GM12864 (cell line): ENCODE measurements around the gene KCNJ9.

Source experiments
- DNase-seq: peaks from one replicate; pipeline ENCODE4 v3.0.0-alpha.2; 2011; ENCODE audit warnings: low read depth
- H3K4me3 ChIP-seq: 2 replicates; pipeline ENCODE4 v1.5.1; 2011; ENCODE audit warnings: mild to moderate bottlenecking, low read depth, low read length, control low read depth
- CTCF ChIP-seq: IDR thresholded peaks from 2 replicates; pipeline ENCODE4 v1.5.1; 2011; ENCODE audit warnings: low read depth, mild to moderate bottlenecking, moderate library complexity, low read length, control low read depth, inconsistent platforms; ENCODE audit errors: missing control alignments

KCNJ9 gene

GRCh38 chr1:160066829-160067745 is 14.3 kb upstream of the KCNJ9 start:
- TF ChIP-seq CTCF: no peak
- DNase-seq: no peak
- no peak overlapping the region for H3K4me3 ChIP-seq

DNA sequence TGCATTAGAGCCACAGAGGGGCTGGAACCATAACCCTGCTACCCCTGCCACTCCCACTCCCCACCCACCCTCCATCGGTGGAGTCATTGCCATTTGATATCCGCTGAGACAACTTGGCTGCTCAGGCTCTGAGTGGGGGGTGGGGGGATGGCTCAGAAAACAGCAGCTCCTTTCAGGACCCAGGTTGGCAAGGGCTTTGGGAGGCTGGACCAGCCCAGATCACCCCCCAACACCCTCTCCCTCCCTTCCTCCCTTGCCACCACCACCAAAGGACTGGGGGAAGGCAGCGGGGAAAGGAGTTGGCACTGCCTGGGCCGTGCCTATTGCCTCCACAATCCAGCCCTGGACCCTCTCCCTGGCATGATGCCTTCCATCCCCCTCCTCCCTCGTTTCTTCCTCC is 13.1 kb upstream of the KCNJ9 start:
- no peak for DNase-seq
- no peak overlapping the region for H3K4me3 ChIP-seq
- TF ChIP-seq CTCF: no peak

GRCh38 chr1:160069460-160070231 is 11.7 kb upstream of the KCNJ9 start, which contains the start of gene KCNJ10:
KCNJ10 (minus strand) TSS chr1:160070160; CDS start chr1:160042532, 27,628 bp downstream.
- DNase-seq: no peak
- peak within 1 kb of the TSS; percentile 48 for H3K4me3 ChIP-seq
- no peak for TF ChIP-seq CTCF

DNA sequence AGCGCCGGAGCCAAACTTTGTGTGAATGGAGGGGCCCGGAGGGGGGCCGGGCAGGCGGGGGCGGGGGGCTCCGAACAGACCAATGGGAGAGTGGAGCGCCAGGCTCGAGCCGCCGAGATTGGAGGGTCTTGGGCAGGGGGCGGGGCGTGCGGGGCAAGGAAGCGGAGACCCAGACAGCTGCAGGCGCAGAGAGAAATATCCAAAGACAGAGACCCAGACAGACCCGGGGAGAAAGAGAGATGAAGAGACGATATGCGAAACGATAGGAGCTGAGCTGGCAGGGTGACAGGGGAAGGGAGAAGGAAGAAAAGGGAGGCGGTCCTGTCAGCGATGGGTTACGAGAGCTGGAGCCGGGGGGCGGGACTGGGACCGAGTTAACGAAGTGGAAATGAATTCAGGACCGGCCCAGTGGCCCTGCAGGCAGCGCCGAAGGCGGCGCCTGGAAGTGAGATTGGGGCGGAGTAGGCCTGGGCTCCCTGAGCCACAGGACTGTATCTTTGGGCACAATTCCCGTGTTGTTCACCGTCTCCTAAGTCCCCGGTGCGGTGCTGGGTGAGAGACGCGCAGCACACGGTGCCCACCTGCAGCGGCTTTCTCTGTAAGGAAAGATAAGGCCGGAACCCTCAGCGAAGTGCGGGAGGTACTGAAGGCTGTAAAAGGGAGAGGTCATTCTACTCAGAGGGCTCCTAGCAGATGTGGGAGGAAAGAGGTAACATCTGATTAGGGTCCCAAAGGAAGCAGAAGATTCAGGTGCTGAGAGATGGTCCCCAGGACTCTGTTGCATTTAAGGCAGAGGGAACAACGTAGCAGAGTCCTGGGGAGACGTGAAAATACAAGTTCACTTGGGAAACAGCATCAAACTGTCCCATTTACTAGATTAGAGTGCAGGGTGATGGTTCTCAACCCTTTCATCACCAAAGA is 10.8 kb upstream of the KCNJ9 start:
- peak overlapping the region; percentile 48 for H3K4me3 ChIP-seq
- TF ChIP-seq CTCF: no peak
- no peak for DNase-seq

GRCh38 chr1:160071289-160071688 is 10.0 kb upstream of the KCNJ9 start:
- DNase-seq: no peak
- no peak for TF ChIP-seq CTCF
- no peak overlapping the region for H3K4me3 ChIP-seq

DNA sequence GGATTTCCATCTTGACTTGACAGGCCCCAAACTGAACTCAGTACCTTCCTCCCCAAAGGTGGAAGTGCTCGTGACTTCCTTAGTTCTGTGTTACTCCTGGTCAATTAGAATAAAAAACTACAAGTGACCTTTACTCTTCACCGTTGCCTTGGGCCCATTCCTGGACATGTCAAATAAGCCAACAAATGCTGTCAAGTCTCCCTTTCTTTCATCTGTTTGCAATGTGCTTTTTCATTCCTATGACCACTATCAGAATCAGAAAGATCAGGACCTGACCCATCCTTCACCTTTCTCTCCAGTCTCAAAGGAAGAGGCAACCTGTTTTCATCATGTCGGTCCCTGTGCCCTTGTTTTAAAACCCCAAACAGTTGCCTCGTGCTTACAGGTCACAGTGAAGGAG is 6.5 kb upstream of the KCNJ9 start:
- TF ChIP-seq CTCF: no peak
- no peak for DNase-seq
- H3K4me3 ChIP-seq: no peak overlapping the region
